GM10847 (cell line): ENCODE results near the gene TRIM75.

Experiments
- POLR2A ChIP-seq: IDR thresholded peaks from 2 replicates; pipeline ENCODE4 v1.6.1; 2011; ENCODE audit not compliant: insufficient read length; ENCODE audit errors: extremely low read depth

The TRIM75 gene

GRCh38 chr4:165053645-165054044, at the start of gene TRIM75:
Gene TRIM75, plus strand, starts transcription at chr4:165053866. Its CDS starts 5,282 bp downstream, at chr4:165059148.
- TF ChIP-seq POLR2A, result no peak

- TF ChIP-seq POLR2A, result no peak
Measured at GRCh38 chr4:165005352-165005925, 48.2 kb upstream of the TRIM75 start.

GRCh38 chr4:165006456-165006855, 47.2 kb upstream of the TRIM75 start:
- no peak for TF ChIP-seq POLR2A

- TF ChIP-seq POLR2A, result no peak
Measured at GRCh38 chr4:165006886-165007285, 46.8 kb upstream of the TRIM75 start.

GRCh38 chr4:165009493-165010227, 44.0 kb upstream of the TRIM75 start:
- no peak for TF ChIP-seq POLR2A

GRCh38 chr4:165010487-165010886, 43.2 kb upstream of the TRIM75 start:
- no peak for TF ChIP-seq POLR2A

- TF ChIP-seq POLR2A, result no peak
Measured at GRCh38 chr4:165010991-165011390, 42.7 kb upstream of the TRIM75 start.

- no peak for TF ChIP-seq POLR2A
Measured at GRCh38 chr4:165011403-165011802, 42.3 kb upstream of the TRIM75 start.

GRCh38 chr4:165013691-165014090, 40.0 kb upstream of the TRIM75 start:
- TF ChIP-seq POLR2A, result no peak

- no peak for TF ChIP-seq POLR2A
Measured at GRCh38 chr4:165016971-165017370, 36.7 kb upstream of the TRIM75 start.

GRCh38 chr4:165027762-165028402, 25.8 kb upstream of the TRIM75 start:
- no peak for TF ChIP-seq POLR2A

- no peak for TF ChIP-seq POLR2A
Measured at GRCh38 chr4:165031436-165032211, 22.0 kb upstream of the TRIM75 start, which contains the start of gene TRIM60. Gene TRIM60, plus strand, starts transcription at chr4:165031999. Its CDS starts 8,074 bp downstream, at chr4:165040073.

GRCh38 chr4:165048170-165048569, 5.5 kb upstream of the TRIM75 start:
- no peak for TF ChIP-seq POLR2A

GRCh38 chr4:165052627-165053026, 1.0 kb upstream of the TRIM75 start:
- TF ChIP-seq POLR2A, result no peak

- TF ChIP-seq POLR2A, result no peak
Measured at GRCh38 chr4:165055601-165056000, 1.9 kb downstream of the TRIM75 start.
